ENCODE measurements around the gene EXO5. TPM values are rescaled to one million over a fixed set of nuclear protein-coding genes. Genes with fewer than 3 reads are reported as not detected.

The EXO5 gene
- total and polyA plus RNA-seq, 2 of the 13 experiments (the other 11 are each of a cell fraction or from before 2014, with no cell fraction given) = 9.9 to 20.5 TPM

DNA sequence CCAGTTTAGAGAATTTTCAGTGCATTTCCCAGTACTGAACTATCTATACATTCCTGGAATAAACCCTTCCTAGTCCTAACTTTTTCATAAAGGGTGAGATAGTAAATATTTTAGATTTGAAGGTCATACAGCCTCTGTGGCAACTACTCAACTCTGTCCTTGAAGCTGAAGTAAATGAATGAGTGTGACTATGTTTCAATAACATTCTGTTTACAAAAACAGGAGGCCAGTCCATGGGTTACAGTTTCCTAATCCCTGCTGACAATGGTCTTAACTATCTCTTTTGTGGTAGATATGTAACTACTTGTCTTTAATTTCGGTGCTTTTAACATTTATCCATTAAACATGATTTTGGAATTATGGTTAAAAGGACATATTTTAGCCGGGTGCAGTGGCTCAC lies 27.2 kb downstream of the EXO5 start (continued):
- TF ChIP-seq, protein P1, sequence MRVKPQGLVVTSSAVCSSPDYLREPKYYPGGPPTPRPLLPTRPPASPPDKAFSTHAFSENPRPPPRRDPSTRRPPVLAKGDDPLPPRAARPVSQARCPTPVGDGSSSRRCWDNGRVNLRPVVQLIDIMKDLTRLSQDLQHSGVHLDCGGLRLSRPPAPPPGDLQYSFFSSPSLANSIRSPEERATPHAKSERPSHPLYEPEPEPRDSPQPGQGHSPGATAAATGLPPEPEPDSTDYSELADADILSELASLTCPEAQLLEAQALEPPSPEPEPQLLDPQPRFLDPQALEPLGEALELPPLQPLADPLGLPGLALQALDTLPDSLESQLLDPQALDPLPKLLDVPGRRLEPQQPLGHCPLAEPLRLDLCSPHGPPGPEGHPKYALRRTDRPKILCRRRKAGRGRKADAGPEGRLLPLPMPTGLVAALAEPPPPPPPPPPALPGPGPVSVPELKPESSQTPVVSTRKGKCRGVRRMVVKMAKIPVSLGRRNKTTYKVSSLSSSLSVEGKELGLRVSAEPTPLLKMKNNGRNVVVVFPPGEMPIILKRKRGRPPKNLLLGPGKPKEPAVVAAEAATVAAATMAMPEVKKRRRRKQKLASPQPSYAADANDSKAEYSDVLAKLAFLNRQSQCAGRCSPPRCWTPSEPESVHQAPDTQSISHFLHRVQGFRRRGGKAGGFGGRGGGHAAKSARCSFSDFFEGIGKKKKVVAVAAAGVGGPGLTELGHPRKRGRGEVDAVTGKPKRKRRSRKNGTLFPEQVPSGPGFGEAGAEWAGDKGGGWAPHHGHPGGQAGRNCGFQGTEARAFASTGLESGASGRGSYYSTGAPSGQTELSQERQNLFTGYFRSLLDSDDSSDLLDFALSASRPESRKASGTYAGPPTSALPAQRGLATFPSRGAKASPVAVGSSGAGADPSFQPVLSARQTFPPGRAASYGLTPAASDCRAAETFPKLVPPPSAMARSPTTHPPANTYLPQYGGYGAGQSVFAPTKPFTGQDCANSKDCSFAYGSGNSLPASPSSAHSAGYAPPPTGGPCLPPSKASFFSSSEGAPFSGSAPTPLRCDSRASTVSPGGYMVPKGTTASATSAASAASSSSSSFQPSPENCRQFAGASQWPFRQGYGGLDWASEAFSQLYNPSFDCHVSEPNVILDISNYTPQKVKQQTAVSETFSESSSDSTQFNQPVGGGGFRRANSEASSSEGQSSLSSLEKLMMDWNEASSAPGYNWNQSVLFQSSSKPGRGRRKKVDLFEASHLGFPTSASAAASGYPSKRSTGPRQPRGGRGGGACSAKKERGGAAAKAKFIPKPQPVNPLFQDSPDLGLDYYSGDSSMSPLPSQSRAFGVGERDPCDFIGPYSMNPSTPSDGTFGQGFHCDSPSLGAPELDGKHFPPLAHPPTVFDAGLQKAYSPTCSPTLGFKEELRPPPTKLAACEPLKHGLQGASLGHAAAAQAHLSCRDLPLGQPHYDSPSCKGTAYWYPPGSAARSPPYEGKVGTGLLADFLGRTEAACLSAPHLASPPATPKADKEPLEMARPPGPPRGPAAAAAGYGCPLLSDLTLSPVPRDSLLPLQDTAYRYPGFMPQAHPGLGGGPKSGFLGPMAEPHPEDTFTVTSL (CRISPR knock-in tag; IDR thresholded peaks at IDR 0.05; ENCODE audit: borderline replicate concordance) = peak; percentile 91; the same call in 1 of the 2 replicates
- TF ChIP-seq NAIF1 (CRISPR knock-in tag; IDR thresholded peaks at IDR 0.05; ENCODE audit: borderline replicate concordance) (no peak), BRCA1 (CRISPR knock-in tag; IDR thresholded peaks at IDR 0.05) (no peak), SP140L (CRISPR knock-in tag; IDR thresholded peaks at IDR 0.05; ENCODE audit: borderline replicate concordance) (no peak), TARDBP (CRISPR knock-in tag; IDR thresholded peaks at IDR 0.05) (peak; percentile 66; the same call in 1 of the 2 replicates), KLF13 (CRISPR knock-in tag; IDR thresholded peaks at IDR 0.05) (no peak), NCOA5 (CRISPR knock-in tag; IDR thresholded peaks at IDR 0.05) (no peak), ZNF12 (CRISPR knock-in tag; IDR thresholded peaks at IDR 0.05) (peak; percentile 69; the same call in 1 of the 2 replicates), ASH2L (IDR thresholded peaks at IDR 0.05; ENCODE audit: insufficient read length, low read depth, low read length) (peak; percentile 26), RFXAP (CRISPR knock-in tag; IDR thresholded peaks at IDR 0.05; ENCODE audit: borderline replicate concordance) (no peak), PHB2 (IDR thresholded peaks at IDR 0.05; ENCODE audit: partially characterized antibody) (no peak)
- TF ChIP-seq, protein P2, sequence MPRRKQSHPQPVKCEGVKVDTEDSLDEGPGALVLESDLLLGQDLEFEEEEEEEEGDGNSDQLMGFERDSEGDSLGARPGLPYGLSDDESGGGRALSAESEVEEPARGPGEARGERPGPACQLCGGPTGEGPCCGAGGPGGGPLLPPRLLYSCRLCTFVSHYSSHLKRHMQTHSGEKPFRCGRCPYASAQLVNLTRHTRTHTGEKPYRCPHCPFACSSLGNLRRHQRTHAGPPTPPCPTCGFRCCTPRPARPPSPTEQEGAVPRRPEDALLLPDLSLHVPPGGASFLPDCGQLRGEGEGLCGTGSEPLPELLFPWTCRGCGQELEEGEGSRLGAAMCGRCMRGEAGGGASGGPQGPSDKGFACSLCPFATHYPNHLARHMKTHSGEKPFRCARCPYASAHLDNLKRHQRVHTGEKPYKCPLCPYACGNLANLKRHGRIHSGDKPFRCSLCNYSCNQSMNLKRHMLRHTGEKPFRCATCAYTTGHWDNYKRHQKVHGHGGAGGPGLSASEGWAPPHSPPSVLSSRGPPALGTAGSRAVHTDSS (CRISPR knock-in tag; conservative IDR thresholded peaks at IDR 0.05) = no peak
- TF ChIP-seq, protein P3, sequence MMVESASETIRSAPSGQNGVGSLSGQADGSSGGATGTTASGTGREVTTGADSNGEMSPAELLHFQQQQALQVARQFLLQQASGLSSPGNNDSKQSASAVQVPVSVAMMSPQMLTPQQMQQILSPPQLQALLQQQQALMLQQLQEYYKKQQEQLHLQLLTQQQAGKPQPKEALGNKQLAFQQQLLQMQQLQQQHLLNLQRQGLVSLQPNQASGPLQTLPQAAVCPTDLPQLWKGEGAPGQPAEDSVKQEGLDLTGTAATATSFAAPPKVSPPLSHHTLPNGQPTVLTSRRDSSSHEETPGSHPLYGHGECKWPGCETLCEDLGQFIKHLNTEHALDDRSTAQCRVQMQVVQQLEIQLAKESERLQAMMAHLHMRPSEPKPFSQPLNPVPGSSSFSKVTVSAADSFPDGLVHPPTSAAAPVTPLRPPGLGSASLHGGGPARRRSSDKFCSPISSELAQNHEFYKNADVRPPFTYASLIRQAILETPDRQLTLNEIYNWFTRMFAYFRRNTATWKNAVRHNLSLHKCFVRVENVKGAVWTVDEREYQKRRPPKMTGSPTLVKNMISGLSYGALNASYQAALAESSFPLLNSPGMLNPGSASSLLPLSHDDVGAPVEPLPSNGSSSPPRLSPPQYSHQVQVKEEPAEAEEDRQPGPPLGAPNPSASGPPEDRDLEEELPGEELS (CRISPR knock-in tag; IDR thresholded peaks at IDR 0.05) = peak; percentile 95
- TF ChIP-seq, protein P4, sequence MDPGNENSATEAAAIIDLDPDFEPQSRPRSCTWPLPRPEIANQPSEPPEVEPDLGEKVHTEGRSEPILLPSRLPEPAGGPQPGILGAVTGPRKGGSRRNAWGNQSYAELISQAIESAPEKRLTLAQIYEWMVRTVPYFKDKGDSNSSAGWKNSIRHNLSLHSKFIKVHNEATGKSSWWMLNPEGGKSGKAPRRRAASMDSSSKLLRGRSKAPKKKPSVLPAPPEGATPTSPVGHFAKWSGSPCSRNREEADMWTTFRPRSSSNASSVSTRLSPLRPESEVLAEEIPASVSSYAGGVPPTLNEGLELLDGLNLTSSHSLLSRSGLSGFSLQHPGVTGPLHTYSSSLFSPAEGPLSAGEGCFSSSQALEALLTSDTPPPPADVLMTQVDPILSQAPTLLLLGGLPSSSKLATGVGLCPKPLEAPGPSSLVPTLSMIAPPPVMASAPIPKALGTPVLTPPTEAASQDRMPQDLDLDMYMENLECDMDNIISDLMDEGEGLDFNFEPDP (CRISPR knock-in tag; conservative IDR thresholded peaks at IDR 0.05) = no peak
- TF ChIP-seq, protein P5, sequence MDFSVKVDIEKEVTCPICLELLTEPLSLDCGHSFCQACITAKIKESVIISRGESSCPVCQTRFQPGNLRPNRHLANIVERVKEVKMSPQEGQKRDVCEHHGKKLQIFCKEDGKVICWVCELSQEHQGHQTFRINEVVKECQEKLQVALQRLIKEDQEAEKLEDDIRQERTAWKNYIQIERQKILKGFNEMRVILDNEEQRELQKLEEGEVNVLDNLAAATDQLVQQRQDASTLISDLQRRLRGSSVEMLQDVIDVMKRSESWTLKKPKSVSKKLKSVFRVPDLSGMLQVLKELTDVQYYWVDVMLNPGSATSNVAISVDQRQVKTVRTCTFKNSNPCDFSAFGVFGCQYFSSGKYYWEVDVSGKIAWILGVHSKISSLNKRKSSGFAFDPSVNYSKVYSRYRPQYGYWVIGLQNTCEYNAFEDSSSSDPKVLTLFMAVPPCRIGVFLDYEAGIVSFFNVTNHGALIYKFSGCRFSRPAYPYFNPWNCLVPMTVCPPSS (IDR thresholded peaks at IDR 0.05) = no peak
- TF ChIP-seq, protein P6, sequence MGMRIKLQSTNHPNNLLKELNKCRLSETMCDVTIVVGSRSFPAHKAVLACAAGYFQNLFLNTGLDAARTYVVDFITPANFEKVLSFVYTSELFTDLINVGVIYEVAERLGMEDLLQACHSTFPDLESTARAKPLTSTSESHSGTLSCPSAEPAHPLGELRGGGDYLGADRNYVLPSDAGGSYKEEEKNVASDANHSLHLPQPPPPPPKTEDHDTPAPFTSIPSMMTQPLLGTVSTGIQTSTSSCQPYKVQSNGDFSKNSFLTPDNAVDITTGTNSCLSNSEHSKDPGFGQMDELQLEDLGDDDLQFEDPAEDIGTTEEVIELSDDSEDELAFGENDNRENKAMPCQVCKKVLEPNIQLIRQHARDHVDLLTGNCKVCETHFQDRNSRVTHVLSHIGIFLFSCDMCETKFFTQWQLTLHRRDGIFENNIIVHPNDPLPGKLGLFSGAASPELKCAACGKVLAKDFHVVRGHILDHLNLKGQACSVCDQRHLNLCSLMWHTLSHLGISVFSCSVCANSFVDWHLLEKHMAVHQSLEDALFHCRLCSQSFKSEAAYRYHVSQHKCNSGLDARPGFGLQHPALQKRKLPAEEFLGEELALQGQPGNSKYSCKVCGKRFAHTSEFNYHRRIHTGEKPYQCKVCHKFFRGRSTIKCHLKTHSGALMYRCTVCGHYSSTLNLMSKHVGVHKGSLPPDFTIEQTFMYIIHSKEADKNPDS (CRISPR knock-in tag; IDR thresholded peaks at IDR 0.05) = no peak
